Osteoblast (primary cell): ENCODE data around the gene MYH14. TPM values are rescaled to one million over a fixed set of nuclear protein-coding genes. Genes with fewer than 3 reads are reported as not detected.

Experiments used
- DNase-seq: peaks from one replicate; pipeline ENCODE4 v3.0.0; 2011; ENCODE audit warnings: low spot score, mixed read lengths; ENCODE audit not compliant: insufficient read length; ENCODE audit errors: missing footprints
- H2AFZ ChIP-seq: 2 replicates; pipeline ENCODE4 v1.6.0; 2011; ENCODE audit warnings: mild to moderate bottlenecking, low read length
- H3K27ac ChIP-seq: 2 replicates; pipeline ENCODE4 v1.5.1; 2011; ENCODE audit warnings: mild to moderate bottlenecking, low read depth, low read length, moderate library complexity
- H3K27me3 ChIP-seq: 2 replicates; pipeline ENCODE4 v1.6.0; 2012; ENCODE audit warnings: mild to moderate bottlenecking, control low read depth, inconsistent platforms, low read length, moderate library complexity; ENCODE audit not compliant: insufficient read depth
- H3K36me3 ChIP-seq: 2 replicates; pipeline ENCODE4 v1.5.1; 2011; ENCODE audit warnings: mild to moderate bottlenecking, low read length, control low read depth, moderate library complexity; ENCODE audit not compliant: insufficient read depth
- H3K4me1 ChIP-seq: 2 replicates; pipeline ENCODE4 v1.5.1; 2011; ENCODE audit warnings: mild to moderate bottlenecking, low read length, control low read depth, moderate library complexity; ENCODE audit not compliant: insufficient read depth
- H3K4me2 ChIP-seq: 2 replicates; pipeline ENCODE4 v1.6.0; 2011; ENCODE audit warnings: mild to moderate bottlenecking, low read length; ENCODE audit not compliant: insufficient read depth
- H3K4me3 ChIP-seq: fragments of 200-600 bp; sonication (generic); 3 replicates; pipeline ENCODE4 v1.5.1; 2012; ENCODE audit warnings: mild to moderate bottlenecking, low read length, inconsistent platforms; ENCODE audit not compliant: insufficient read depth
- H3K79me2 ChIP-seq: 2 replicates; pipeline ENCODE4 v1.6.0; 2012; ENCODE audit warnings: mild to moderate bottlenecking, low read length, control low read depth, inconsistent platforms; ENCODE audit not compliant: insufficient read depth
- H3K9me3 ChIP-seq: 2 replicates; pipeline ENCODE4 v1.5.1; 2011; ENCODE audit warnings: low read depth, low read length, control low read depth
- H4K20me1 ChIP-seq: 2 replicates; pipeline ENCODE4 v1.6.0; 2012; ENCODE audit warnings: mild to moderate bottlenecking, low read length, control low read depth; ENCODE audit not compliant: insufficient read depth
- total RNA-seq: library from RNA; depleted of rRNA; stranded (reverse); fragments of >200 nt; gene quantifications from 2 replicates; pipeline ENCODE4 v1.2.3, GENCODE V29; 2012
- TF ChIP-seq, protein P1 (sequence below): IDR thresholded peaks from 2 replicates; pipeline ENCODE4 v1.5.1; 2011; ENCODE audit warnings: mild to moderate bottlenecking, low read depth, low read length, moderate library complexity; ENCODE audit errors: extremely low read depth

Gene MYH14
- total RNA-seq, 1 donor: not detected

DNA sequence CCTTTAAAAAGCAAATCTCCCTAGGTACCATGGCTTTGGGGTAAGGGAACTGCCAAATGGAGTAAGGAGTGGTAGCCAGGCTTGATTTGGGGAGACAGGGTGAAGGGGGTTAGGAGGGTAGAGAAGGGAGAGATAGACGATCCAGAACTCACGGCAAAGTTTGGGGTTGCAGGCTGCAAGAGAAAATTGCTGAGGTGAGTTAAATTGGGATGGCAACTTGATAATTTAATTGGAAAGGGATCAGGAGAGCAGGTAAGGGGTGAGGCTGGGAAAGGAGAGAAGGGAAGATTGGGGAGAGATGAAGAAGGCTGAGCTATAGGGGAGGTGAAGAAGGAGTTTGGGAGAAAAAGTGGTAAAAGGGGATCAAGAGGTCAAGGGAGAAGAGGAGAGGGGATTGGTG is 44.3 kb upstream of the MYH14 start:
- no peak overlapping the region for H3K4me3 ChIP-seq
- TF ChIP-seq, protein P1, sequence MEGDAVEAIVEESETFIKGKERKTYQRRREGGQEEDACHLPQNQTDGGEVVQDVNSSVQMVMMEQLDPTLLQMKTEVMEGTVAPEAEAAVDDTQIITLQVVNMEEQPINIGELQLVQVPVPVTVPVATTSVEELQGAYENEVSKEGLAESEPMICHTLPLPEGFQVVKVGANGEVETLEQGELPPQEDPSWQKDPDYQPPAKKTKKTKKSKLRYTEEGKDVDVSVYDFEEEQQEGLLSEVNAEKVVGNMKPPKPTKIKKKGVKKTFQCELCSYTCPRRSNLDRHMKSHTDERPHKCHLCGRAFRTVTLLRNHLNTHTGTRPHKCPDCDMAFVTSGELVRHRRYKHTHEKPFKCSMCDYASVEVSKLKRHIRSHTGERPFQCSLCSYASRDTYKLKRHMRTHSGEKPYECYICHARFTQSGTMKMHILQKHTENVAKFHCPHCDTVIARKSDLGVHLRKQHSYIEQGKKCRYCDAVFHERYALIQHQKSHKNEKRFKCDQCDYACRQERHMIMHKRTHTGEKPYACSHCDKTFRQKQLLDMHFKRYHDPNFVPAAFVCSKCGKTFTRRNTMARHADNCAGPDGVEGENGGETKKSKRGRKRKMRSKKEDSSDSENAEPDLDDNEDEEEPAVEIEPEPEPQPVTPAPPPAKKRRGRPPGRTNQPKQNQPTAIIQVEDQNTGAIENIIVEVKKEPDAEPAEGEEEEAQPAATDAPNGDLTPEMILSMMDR: no peak
- no peaks in the 10 kb centered on the region for H3K27me3 ChIP-seq
- no peaks in the 10 kb centered on the region for H3K79me2 ChIP-seq
- H4K20me1 ChIP-seq: no peaks in the 10 kb centered on the region
- H3K27ac ChIP-seq: no peak overlapping the region
- H3K36me3 ChIP-seq: no peaks in the 10 kb centered on the region
- H3K4me1 ChIP-seq: no peaks in the 10 kb centered on the region
- DNase-seq: no peak
- peaks cover 5% of the 10 kb centered on the region for H3K9me3 ChIP-seq
- no peak overlapping the region for H3K4me2 ChIP-seq
- H2AFZ ChIP-seq: no peak overlapping the region

DNA sequence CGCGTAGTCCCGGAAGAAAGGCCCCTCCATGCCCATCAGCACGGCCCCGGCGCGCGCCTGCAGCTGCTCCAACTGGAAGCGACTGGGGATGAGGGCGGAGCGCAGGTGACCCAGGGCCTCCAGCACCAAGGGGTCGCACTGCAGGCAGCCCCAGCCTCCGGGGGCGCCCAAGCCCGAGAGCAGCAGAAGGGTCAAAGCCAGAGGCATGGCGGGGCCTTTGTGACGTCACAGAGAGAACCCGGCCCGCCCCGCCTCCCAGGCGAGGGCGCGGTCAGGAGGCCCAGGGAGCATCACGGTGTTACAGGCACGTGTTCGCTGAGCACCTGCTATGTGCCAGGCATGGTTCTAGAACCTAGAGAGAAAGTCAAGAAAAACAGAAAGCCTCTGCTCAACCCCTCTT is 40.4 kb upstream of the MYH14 start, which contains the start of gene IZUMO2:
TSS of gene IZUMO2 (minus strand) at position 294 of the 400 bp plus-strand sequence. CDS start at position 207, 87 bp downstream.
- H3K27ac ChIP-seq: no peak within 1 kb of the TSS
- H3K79me2 ChIP-seq: no peaks in the 10 kb centered on the region
- no peaks in the 10 kb centered on the region for H3K27me3 ChIP-seq
- H3K4me1 ChIP-seq: no peaks in the 10 kb centered on the region
- H3K4me2 ChIP-seq: no peak within 1 kb of the TSS
- H3K4me3 ChIP-seq: no peak within 1 kb of the TSS
- peaks cover 5% of the 10 kb centered on the region for H3K9me3 ChIP-seq
- DNase-seq: no peak
- TF ChIP-seq, protein P1: no peak
- H3K36me3 ChIP-seq: no peaks in the 10 kb centered on the region
- H4K20me1 ChIP-seq: no peaks in the 10 kb centered on the region
- no peak within 1 kb of the TSS for H2AFZ ChIP-seq

DNA sequence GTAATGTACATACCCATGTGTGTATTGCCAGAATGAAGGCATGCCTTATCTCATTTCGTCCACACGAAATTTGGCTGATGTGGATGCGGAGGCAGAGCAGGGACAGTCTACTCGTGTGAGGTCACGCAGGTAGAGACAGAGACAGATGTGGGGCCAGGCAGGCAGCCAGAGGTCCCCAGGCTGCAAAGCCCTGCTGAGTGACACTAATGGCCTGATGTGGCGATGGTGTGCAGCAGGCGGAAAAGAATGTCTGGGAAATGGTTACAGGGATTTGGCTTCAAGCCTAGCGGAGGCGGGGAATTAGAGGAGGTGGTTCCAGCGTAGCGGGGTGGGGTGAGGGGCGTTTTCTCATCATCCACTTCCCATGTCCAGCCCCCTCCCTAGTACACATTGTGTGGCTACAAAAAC is 36.1 kb upstream of the MYH14 start:
- no peak for DNase-seq
- H3K4me1 ChIP-seq: no peaks in the 10 kb centered on the region
- H2AFZ ChIP-seq: no peak overlapping the region
- H3K36me3 ChIP-seq: no peaks in the 10 kb centered on the region
- no peak overlapping the region for H3K27ac ChIP-seq
- H3K9me3 ChIP-seq: no peaks in the 10 kb centered on the region
- TF ChIP-seq, protein P1: no peak
- no peaks in the 10 kb centered on the region for H4K20me1 ChIP-seq
- H3K4me3 ChIP-seq: no peak overlapping the region
- H3K4me2 ChIP-seq: no peak overlapping the region
- no peaks in the 10 kb centered on the region for H3K79me2 ChIP-seq
- no peaks in the 10 kb centered on the region for H3K27me3 ChIP-seq

DNA sequence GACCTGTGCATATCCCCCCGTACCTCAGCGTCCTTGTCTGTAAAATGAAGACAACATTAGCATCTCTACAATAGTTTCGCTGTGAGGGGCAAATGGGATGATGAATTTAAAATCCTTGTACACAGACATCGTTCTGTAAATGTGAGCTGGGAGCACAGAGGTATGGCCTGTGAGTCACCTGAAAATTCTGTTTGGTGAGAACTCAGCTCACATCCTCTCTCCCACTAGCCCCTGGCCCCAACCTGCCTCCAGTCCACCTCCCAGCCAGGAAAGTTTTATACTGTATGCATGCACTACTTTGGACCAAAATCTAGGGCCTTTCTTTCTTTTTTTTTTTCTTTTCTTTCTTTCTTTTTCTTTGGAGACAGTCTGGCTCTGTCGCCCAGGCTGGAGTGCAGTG is 31.7 kb upstream of the MYH14 start:
- TF ChIP-seq, protein P1: no peak

More for the DNA sequence above, 31.7 kb upstream of the MYH14 start:
- Histone ChIP-seq H3K79me2 (no peaks in the 10 kb centered on the region), H3K9me3 (no peaks in the 10 kb centered on the region), H3K4me2 (no peak overlapping the region), H3K4me1 (no peaks in the 10 kb centered on the region), H3K27me3 (no peaks in the 10 kb centered on the region), H2AFZ (no peak overlapping the region), H4K20me1 (no peaks in the 10 kb centered on the region), H3K4me3 (no peak overlapping the region), H3K36me3 (no peaks in the 10 kb centered on the region), H3K27ac (no peak overlapping the region)
- DNase-seq: no peak
